ENCODE results near the gene MRO.

DNA sequence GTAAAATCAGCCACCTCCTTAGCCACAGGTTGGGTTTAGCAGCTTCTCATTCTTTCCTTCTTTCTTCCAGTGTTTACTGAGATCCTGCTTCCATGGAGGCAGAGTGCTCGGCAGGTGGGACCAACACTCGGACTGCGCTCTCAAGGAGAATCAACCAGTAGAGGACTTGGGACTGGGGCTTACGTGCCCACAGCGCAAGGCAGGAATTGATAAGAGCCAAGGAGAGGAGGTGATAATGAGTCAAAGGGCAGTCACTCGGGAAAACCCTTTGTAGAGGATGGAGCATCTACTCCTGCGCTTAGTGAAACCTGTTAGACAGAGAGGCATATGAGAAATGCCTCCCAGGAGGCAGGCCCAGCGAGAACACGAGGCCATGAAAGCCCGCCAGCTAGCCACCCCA is 2.9 kb upstream of the MRO start:
- TF ChIP-seq, protein P1, sequence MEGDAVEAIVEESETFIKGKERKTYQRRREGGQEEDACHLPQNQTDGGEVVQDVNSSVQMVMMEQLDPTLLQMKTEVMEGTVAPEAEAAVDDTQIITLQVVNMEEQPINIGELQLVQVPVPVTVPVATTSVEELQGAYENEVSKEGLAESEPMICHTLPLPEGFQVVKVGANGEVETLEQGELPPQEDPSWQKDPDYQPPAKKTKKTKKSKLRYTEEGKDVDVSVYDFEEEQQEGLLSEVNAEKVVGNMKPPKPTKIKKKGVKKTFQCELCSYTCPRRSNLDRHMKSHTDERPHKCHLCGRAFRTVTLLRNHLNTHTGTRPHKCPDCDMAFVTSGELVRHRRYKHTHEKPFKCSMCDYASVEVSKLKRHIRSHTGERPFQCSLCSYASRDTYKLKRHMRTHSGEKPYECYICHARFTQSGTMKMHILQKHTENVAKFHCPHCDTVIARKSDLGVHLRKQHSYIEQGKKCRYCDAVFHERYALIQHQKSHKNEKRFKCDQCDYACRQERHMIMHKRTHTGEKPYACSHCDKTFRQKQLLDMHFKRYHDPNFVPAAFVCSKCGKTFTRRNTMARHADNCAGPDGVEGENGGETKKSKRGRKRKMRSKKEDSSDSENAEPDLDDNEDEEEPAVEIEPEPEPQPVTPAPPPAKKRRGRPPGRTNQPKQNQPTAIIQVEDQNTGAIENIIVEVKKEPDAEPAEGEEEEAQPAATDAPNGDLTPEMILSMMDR (conservative IDR thresholded peaks at IDR 0.05; ENCODE audit: low read depth, low read length): no peak
- TF ChIP-seq EZH2 (IDR thresholded peaks at IDR 0.05; ENCODE audit: borderline replicate concordance, low read depth, low read length, poor library complexity, severe bottlenecking): no peak
